ENCODE measurements around the gene PCA3.
"Not testable (repeated sequence)": the region's sequence is repeated elsewhere in the genome, so short reads cannot be mapped to it uniquely, and the experiment has no call there.

Gene PCA3

GRCh38 chr9:76764138-76764537 is at the start of gene PCA3:
TSS of gene PCA3 (plus strand) at chr9:76764438.
- no peak for DNase-seq

DNA sequence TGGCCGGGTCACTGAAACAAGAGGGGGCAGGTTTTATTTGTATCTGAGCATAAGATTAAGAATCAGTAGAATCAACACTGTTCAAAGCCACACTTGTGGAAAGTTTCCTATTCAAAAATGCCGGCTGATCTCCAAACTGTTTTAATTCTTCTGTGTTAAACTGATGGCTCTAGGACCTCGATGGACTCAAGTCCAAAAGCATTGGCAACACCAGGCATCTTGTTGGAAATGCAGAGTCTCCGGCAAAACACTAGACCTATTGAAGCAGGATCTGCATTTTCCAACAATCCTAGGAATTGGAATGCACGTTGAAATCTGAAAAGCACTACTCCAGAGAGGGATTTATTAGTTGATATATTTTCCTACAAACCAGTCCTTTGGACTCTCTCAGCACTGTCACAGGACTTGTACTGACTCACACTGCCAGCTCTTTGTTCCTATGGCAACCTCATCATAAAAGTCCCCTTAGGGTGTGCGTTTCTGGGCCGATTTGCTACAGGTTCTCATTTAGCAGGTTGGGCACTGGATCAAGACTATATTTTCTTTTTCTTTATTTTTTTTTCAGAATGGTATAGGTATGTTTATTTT is 48.1 kb upstream of the PCA3 start:
- peak; percentile 26 for DNase-seq

- DNase-seq, result no peak
These were observed 47.1 kb upstream of the PCA3 start for GRCh38 chr9:76717176-76717575.

DNA sequence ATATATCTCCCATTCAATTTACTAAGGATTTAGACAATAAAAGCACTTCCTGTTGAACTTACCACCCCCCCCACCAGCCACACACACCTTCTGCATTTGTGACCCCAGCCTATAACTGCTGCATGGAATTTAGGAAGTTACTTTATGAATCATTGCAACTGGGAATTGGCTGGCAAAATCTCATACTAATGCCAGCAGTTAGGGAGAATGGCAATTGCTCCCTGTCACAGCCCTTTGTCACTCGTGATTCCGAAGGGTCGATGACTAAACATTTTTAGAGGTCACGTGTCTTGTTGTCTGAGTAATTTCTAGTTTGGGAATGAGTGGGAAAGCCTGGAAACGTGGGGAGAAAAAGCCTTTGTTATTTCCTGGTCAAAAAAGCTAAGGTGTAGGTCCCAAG is 46.6 kb upstream of the PCA3 start:
- peak; percentile 54 for DNase-seq

- no peak for DNase-seq
These were observed 46.1 kb upstream of the PCA3 start for GRCh38 chr9:76718166-76718565.

- no peak for DNase-seq
These were observed 44.0 kb upstream of the PCA3 start for GRCh38 chr9:76720245-76720644.

DNA sequence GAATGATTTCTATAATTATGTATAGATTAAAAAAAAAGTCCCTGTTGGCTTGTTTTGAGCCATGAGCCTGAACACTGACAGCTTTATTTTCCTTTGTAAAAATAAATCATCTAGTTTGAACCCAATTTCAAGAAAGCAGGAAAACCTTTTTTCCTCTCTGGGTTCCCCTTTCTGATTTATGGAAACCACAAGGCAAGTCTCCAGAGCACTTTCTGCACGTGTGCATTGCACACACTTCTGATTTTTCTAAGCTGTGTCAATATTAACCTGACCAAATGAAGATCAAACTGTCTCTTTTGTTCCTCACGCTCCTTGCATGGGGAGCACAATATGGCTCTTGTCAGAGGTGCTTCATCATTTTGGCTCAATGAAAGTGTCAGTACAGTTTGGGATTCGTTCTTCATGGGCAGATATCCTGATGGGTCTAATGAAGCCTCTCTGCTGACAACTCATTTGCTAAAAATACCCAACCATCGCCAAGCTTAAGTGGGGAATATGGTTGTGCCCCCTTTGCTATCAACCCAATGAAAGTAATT is 39.2 kb upstream of the PCA3 start:
- no peak for DNase-seq

DNA sequence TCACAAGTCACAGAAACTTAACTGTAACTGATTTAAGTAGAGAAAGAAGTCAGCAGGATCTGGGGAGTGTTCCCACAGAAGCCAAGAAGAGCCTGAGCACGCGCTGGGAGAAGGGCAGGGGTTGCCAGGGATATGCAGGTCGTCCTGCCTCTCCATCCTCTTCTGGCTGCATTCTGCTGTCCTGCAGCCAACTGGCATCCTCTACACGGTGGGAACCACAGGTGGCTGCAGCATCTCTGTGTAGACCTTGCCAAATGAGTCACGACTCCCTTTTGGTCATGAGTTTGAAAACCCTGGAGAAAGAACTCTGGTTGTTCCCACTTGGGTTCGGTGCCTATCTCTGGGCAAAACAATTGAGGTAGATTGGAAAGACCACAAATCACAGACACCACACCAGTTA is 38.4 kb upstream of the PCA3 start:
- DNase-seq, result no peak

GRCh38 chr9:76729116-76729515 is 35.1 kb upstream of the PCA3 start:
- no peak for DNase-seq

GRCh38 chr9:76729980-76730737 is 34.1 kb upstream of the PCA3 start:
- no peak for DNase-seq

DNA sequence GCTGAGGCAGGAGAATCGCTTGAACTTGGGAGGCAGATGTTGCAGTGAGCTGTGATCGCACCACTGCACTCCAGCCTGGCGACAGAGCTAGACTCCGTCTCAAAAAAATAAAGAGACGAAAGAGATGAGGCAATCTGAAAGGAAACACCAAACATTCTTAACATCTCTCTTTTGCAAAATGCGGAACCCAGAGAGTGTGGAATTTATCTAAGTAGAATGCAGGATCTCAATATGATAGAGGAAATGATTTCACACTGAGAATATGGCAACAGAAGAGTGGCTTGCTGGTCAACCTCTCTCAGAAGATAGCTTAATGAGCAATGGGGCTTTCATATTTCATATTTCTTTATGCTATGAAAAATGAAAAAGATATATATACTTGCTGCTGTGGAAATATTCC is 33.4 kb upstream of the PCA3 start:
- no peak for DNase-seq

GRCh38 chr9:76732341-76732958 is 31.8 kb upstream of the PCA3 start:
- no peak for DNase-seq

- no peak for DNase-seq
These were observed 31.1 kb upstream of the PCA3 start for GRCh38 chr9:76733096-76733495.

GRCh38 chr9:76734716-76735115 is 29.5 kb upstream of the PCA3 start:
- DNase-seq, result no peak

GRCh38 chr9:76737154-76737902 is 26.9 kb upstream of the PCA3 start:
- no peak for DNase-seq

- no peak for DNase-seq
These were observed 25.8 kb upstream of the PCA3 start for GRCh38 chr9:76738402-76738801.

- DNase-seq, result no peak
These were observed 22.7 kb upstream of the PCA3 start for GRCh38 chr9:76741524-76741923.

GRCh38 chr9:76742890-76743289 is 21.3 kb upstream of the PCA3 start:
- DNase-seq, result not testable (repeated sequence)

- no peak for DNase-seq
These were observed 20.3 kb upstream of the PCA3 start for GRCh38 chr9:76743931-76744330.

DNA sequence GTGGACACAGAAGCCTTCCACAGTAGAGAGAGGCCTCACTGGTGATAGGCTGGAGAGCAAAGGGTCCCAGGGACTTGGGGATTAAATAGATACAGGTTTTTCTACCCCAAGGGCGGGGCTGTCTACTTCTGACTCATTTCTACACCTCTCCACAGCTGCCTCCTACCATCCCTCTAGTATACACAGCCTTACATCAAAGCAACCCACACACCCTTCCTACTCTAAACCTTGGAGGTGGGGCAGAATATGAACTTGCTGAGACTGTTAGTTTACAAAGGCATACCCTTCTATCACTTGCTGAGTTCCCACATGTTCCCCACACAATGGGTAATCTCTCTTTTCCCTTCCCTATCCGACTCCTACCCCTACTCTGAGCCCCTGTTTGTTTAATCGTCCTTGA is 19.9 kb upstream of the PCA3 start:
- DNase-seq, result no peak

DNA sequence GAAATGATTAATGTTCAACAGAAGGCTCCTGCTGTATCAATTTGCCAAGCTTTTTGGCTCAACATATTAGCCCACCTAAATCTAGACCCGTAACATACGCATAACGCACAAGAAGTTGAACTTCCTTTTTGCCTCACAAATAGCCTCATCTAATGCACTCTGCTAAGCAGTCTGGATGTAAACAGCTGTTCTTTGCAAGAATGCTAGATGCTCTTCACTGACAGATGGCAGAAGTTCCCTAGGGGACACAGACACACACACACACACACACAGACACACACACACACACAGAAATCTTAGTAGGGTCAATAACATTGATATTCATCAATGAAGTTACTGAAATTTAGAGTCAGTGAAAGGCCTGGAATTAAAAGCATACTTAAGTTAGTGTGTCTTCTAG is 13.2 kb upstream of the PCA3 start:
- DNase-seq, result no peak

DNA sequence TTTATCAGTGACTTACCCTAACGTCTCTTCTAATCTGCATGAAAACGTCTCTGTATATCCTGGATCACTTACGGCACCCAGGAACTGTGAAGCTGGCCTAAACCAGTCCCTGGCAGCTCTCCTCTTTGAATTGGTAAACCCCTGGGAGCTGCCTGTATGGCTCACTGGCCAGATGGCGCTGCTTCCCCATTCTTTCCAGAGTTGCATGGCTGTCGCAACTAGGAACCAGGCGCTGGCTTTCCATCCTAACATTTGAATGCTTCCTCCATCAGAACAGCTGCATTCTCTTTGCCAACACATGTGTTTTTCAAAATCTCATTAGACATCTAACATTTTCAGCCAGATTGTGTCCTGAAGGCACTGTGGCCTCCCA is 8.0 kb upstream of the PCA3 start:
- peak; percentile 45 for DNase-seq

DNA sequence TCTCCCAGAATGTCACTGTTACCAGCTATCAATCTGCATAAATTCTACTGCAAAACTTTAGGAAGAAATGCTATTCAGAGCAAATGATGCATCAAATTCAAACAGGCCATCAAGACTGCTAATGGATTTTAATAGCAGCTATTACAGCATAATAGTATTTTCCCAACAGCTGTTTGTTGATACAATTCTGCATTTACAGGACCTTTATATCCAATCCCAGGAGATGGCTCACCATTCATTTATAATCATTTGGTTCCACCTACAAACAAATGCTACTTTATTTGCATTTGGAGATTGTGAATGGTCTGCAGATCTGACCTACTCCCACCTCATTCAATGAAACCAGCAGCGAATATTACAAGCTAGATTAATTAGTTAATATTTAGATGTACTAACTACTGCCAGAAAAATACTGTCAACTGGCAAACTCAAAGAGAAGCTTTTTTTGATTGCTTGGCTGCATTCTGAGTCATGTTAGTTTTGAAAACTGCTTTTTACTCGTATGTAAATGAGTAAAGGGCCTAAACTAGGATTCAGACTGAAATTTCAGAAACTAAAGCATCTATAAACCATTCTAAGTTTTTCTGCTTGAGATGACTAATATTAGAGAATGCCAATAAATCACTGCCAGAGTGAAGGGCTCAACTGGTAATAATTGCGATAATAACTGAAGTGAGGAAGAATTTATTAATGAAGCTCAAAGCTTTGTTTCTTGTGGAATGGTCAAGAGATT is 7.1 kb upstream of the PCA3 start:
- DNase-seq, result no peak
